Inferior parietal cortex (tissue), 1 donor: ENCODE measurements around the gene TMEM87B.
A peak's percentile ranks its signal among the peaks of the same experiment; 100 is the strongest.

Experiments used
- DNase-seq: peaks from one replicate; pipeline ENCODE4 v3.0.0-alpha.2; 2016; ENCODE audit errors: extremely low spot score

The TMEM87B gene

GRCh38 chr2:112054847-112055729, at the start of gene TMEM87B:
Gene TMEM87B (plus strand): TSS chr2:112055269. CDS start chr2:112055592, 323 bp downstream.
- DNase-seq = peak; percentile 95

GRCh38 chr2:112005406-112006075, 49.5 kb upstream of the TMEM87B start:
- DNase-seq = no peak

- DNase-seq = no peak
Observed at GRCh38 chr2:112006076-112006410, 49.0 kb upstream of the TMEM87B start.

DNA sequence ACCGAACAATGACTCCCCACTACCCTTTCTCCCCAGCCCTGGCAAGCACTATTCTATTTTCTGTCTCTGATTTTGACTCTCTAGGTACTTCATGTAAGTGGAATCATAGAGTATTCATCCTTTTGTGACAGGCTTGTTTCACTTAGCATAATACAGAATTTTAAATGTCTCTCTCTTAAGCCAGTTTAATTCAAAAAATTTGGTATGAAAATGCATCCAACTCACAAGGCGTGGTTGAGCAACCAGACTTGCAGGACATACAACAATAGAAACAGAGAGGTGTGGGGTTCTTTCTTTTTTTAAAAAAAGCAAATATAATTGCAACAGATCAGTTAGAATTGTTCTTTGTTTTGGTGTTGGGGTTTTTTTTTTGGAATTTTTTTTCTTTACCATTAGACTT, 47.6 kb upstream of the TMEM87B start:
- no peak for DNase-seq

DNA sequence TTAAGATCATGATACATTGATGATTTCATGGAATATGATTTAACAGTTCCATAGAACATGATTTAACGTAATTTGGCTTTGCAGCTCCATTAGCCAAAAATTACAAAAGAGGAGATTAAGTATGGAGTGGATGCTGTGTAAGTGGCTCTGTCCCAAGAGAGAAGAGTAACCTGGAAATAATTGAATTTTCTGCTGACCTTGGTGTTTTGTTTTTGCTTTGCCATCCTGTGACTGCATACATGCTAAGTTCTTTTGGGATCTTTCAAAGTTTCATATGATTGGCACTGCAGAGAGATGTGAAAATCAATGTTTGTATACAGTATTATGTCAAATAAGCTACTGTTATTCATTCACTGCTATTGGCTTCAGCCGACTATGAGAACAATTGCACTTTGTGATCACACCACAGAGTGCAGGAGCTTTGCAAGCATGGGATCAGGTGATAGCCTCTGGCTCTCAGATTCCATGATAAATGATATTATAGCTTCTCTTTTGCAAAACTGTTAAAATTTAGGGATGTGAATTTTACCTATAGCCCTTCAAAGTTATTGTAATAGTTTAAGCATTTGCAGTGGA, 46.1 kb upstream of the TMEM87B start:
- DNase-seq = no peak

DNA sequence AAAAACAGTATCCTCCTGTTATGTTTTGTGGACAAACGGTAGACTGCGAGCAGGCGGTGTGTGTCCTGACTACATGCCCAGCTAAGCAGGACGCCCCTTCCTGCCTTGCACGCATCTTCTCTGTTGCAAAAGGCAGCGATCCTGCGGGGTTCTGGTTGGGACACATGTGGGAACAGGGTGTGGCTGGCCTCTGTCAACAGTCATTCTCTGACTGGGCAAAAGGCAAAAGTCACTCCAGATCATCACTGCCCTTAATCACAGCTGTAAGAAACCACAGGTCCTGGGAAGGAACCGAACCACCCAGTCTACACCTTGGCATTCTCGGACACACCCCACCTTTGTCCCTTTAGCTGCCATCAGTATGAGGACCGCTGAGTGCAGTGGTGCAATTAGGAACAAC, 44.3 kb upstream of the TMEM87B start:
- DNase-seq = no peak

- no peak for DNase-seq
Observed at GRCh38 chr2:112012556-112012955, 42.5 kb upstream of the TMEM87B start.

GRCh38 chr2:112018846-112019245, 36.2 kb upstream of the TMEM87B start:
- DNase-seq = no peak

- no peak for DNase-seq
Observed at GRCh38 chr2:112019569-112019982, 35.5 kb upstream of the TMEM87B start.

GRCh38 chr2:112020561-112020960, 34.5 kb upstream of the TMEM87B start:
- no peak for DNase-seq

DNA sequence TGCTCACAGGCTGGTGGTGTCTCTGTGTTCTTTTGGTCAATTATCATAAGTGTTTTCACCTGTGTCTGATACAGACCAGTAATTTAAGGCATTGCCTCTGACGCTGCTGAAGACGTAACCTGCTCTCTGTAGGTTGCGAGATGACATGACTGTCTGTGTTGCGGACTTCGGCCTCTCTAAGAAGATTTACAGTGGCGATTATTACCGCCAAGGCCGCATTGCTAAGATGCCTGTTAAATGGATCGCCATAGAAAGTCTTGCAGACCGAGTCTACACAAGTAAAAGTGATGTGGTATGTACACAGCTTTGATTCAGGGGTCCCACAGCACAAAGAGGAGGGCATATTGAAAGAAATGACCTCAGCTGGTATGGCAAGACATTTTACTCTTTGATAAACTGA, 33.8 kb upstream of the TMEM87B start:
- DNase-seq = no peak

GRCh38 chr2:112021781-112022231, 33.3 kb upstream of the TMEM87B start:
- no peak for DNase-seq

GRCh38 chr2:112023707-112024106, 31.4 kb upstream of the TMEM87B start:
- DNase-seq = no peak

GRCh38 chr2:112024231-112024630, 30.8 kb upstream of the TMEM87B start:
- no peak for DNase-seq

DNA sequence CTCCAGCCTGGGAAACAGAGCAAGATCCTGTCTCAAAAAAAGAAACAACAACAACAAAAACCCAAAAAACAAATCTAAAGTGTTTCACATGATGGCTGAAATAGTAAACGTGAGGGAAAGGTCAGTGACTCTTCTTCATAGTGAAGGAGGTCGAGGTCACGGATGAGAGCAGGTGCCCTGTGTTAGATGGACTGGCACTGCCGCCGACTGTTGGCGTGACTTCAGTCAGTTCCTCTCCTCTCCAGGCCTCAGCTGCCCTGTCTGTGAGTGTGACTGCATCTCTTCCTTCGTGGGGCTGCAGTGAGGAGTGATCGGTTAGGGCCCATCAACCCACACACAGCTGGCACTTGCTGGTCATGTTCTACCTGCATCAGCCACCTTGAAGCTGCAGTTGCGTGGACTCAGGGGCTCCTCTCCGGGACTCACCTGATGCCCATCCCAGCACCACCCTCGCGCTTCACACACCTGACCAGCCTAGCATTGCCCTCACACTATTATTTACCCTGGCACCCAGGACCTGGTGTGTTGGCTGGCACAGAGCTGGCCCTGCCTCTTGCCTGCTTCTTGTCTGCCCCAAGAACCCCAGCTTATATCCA, 30.1 kb upstream of the TMEM87B start:
- DNase-seq = no peak

DNA sequence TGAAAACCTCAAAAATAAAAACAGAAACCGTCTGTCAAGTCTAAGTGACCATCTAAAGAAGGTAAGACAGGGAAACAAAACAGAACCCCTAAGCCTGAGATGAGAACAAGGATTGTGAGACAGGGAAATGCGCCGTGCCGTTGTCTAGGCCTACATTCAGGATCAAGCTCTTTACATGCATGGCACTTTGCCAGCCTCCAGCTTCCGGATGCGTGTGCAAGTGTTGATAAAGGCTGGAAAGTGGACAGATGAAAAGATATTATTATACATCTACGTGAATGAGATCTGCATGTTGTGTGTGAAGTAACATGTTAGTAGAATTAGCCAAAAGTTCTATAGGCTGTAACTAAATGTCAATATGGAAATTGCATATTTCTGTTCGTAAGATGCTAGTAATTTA, 28.6 kb upstream of the TMEM87B start:
- no peak for DNase-seq

GRCh38 chr2:112027767-112028166, 27.3 kb upstream of the TMEM87B start:
- DNase-seq = no peak

DNA sequence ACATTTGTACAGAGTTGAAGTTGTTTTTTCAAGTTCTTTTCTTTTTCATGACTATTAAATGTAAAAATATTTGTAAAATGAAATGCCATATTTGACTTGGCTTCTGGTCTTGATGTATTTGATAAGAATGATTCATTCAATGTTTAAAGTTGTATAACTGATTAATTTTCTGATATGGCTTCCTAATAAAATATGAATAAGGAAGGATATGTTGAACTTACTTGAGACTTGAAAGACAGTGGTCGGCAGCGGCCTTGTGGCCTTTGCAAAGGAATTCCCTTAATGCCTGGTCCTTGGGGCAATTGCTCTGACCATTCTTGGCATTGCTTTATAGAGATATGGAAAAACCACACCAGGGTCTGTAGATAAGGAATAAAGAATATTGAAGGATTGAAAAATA, 25.9 kb upstream of the TMEM87B start:
- DNase-seq = no peak

GRCh38 chr2:112031473-112032223, 23.4 kb upstream of the TMEM87B start:
- DNase-seq = no peak

DNA sequence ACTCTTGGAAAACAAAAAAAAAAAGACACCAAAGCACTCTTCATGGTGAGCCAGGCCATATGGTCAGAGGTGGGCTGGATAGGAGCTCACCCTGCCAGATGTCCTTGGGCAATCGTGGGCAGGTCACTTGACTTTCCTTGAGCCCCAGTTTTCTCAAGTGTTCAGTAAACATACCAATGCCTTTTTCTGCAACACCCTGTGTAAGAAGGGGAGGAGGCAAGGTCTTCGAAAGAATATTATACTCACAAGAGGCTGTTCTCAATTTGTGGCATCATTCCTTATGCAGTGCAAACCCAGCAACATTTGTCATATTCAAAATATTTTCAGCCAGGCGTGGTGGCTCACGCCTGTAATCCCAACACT, 22.9 kb upstream of the TMEM87B start:
- no peak for DNase-seq

- DNase-seq = no peak
Observed at GRCh38 chr2:112032689-112033465, 22.2 kb upstream of the TMEM87B start.
